GM19328 (cell line): ENCODE measurements around the gene LMAN2.

Experiments used
- ATAC-seq: cut with Tn5 transposase; IDR thresholded peaks from one replicate; pipeline ENCODE4 v1.9.1; 2021; ENCODE audit warnings: mild to moderate bottlenecking, moderate library complexity; ENCODE audit not compliant: unreplicated experiment

Gene LMAN2

DNA sequence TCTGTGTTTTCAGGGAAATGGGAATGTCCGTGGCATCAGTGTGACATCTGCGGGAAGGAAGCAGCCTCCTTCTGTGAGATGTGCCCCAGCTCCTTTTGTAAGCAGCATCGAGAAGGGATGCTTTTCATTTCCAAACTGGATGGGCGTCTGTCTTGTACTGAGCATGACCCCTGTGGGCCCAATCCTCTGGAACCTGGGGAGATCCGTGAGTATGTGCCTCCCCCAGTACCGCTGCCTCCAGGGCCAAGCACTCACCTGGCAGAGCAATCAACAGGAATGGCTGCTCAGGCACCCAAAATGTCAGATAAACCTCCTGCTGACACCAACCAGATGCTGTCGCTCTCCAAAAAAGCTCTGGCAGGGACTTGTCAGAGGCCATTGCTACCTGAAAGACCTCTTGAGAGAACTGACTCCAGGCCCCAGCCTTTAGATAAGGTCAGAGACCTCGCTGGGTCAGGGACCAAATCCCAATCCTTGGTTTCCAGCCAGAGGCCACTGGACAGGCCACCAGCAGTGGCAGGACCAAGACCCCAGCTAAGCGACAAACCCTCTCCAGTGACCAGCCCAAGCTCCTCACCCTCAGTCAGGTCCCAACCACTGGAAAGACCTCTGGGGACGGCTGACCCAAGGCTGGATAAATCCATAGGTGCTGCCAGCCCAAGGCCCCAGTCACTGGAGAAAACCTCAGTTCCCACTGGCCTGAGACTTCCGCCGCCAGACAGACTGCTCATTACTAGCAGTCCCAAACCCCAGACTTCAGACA lies 57.5 kb downstream of the LMAN2 start:
- ATAC-seq: no peak

DNA sequence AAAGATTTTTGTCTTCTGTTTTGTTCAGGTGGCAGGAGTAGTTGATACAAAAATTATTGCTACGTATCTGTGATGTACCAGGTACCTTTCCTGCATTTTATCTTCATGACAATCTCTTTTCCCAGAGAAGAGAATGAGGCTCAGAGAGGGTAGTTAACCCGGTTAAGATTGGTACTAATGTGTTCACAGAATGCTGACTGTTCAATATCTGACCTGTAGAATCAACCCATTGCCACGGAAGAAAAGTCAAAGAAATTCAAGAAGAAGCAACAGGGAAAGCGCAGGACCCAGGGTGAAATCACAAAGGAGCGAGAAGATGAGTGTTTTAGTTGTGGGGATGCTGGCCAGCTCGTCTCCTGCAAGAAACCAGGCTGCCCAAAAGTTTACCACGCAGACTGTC lies 59.7 kb downstream of the LMAN2 start:
- ATAC-seq: no peak

- no peak for ATAC-seq
These were observed 60.5 kb downstream of the LMAN2 start for GRCh38 chr5:177290816-177291596.

DNA sequence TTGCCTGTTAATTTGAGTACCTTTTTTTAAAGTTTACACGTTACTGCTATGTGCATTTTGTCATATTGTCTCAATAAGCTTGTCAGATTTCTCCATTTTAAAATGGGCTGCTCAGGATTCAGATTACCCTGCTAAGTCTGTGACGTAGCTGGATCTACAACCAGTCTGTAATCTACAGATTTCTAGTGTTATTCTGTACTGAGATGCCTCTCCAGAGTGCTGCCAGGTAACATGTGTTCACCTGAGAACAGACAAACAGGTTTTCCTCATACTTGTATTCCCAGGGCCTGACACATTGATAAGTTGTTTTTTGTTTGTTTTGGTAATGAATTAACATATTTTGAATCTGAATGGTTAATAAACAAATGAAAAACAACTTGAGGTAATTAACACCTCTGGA lies 63.3 kb downstream of the LMAN2 start:
- no peak for ATAC-seq
